Measurements from ENCODE around the gene TAPBPL. TPM values are rescaled to one million over a fixed set of nuclear protein-coding genes. Genes with fewer than 3 reads are reported as not detected.
"Not testable (repeated sequence)": the region's sequence is repeated elsewhere in the genome, so short reads cannot be mapped to it uniquely, and the experiment has no call there.

The TAPBPL gene
- total RNA-seq, 1 donor from 2014 or later, result 31.9 TPM

GRCh38 chr12:6494258-6494743 lies 42.5 kb downstream of the TAPBPL start:
- H3K9me3 Mint-ChIP-seq, result no peaks in the 10 kb centered on the region
- H3K27me3 Mint-ChIP-seq, result no peaks in the 10 kb centered on the region
- peak overlapping the region; percentile 97 for H3K27ac Mint-ChIP-seq
- H3K4me1 Mint-ChIP-seq, result peaks cover 34% of the 10 kb centered on the region
- DNase-seq, result no peak
- intact Hi-C loops (cut with micrococcal nuclease), result loop anchor here (1.0 to 5.0 kb wide), 2 partner anchors 38 to 358 kb away; partner anchors contain the start of genes CDCA3 and USP5
- H3K36me3 Mint-ChIP-seq (ENCODE audit: low read depth), result peaks cover 45% of the 10 kb centered on the region
- peak overlapping the region; percentile 95 for H3K4me3 Mint-ChIP-seq

GRCh38 chr12:6494968-6495367 lies 43.1 kb downstream of the TAPBPL start:
- peak overlapping the region; percentile 97 for H3K27ac Mint-ChIP-seq
- H3K27me3 Mint-ChIP-seq, result no peaks in the 10 kb centered on the region
- intact Hi-C loops (cut with micrococcal nuclease), result loop anchor here (1.0 to 5.0 kb wide), 2 partner anchors 37 to 357 kb away; partner anchors contain the start of genes CDCA3 and USP5
- no peaks in the 10 kb centered on the region for H3K9me3 Mint-ChIP-seq
- H3K4me1 Mint-ChIP-seq, result peaks cover 34% of the 10 kb centered on the region
- H3K4me3 Mint-ChIP-seq, result peak overlapping the region; percentile 95
- H3K36me3 Mint-ChIP-seq (ENCODE audit: low read depth), result peaks cover 46% of the 10 kb centered on the region
- no peak for DNase-seq

- peak overlapping the region; percentile 39 for H3K27ac Mint-ChIP-seq
- H3K4me3 Mint-ChIP-seq, result peak overlapping the region; percentile 52
- intact Hi-C loops (cut with micrococcal nuclease); H3K9me3 Mint-ChIP-seq; DNase-seq; H3K27me3 Mint-ChIP-seq: not testable (repeated sequence)
- peaks cover 36% of the 10 kb centered on the region for H3K36me3 Mint-ChIP-seq (ENCODE audit: low read depth)
- peaks cover 25% of the 10 kb centered on the region for H3K4me1 Mint-ChIP-seq
Observed at GRCh38 chr12:6497291-6497690, 45.4 kb downstream of the TAPBPL start.

GRCh38 chr12:6500466-6500865 lies 48.6 kb downstream of the TAPBPL start:
- intact Hi-C loops (cut with micrococcal nuclease), result no loop called here
- no peak overlapping the region for H3K4me3 Mint-ChIP-seq

GRCh38 chr12:6507102-6507998 lies 55.5 kb downstream of the TAPBPL start:
- Mint-ChIP-seq H3K4me1 (peaks cover 14% of the 10 kb centered on the region), H3K27me3 (no peaks in the 10 kb centered on the region), H3K9me3 (no peaks in the 10 kb centered on the region), H3K27ac (peak overlapping the region; percentile 34), H3K36me3 (ENCODE audit: low read depth) (peaks cover 35% of the 10 kb centered on the region), H3K4me3 (no peak overlapping the region)
- intact Hi-C loops (cut with micrococcal nuclease), result no loop called here
- no peak for DNase-seq

More at GRCh38 chr12:6500466-6500865, 48.6 kb downstream of the TAPBPL start:
- H3K36me3 Mint-ChIP-seq (ENCODE audit: low read depth), result peaks cover 29% of the 10 kb centered on the region
- no peaks in the 10 kb centered on the region for H3K27me3 Mint-ChIP-seq
- no peaks in the 10 kb centered on the region for H3K9me3 Mint-ChIP-seq
- H3K27ac Mint-ChIP-seq, result no peak overlapping the region
- peaks cover 15% of the 10 kb centered on the region for H3K4me1 Mint-ChIP-seq
- no peak for DNase-seq

- Mint-ChIP-seq H3K9me3 (no peaks in the 10 kb centered on the region), H3K27me3 (no peaks in the 10 kb centered on the region), H3K27ac (no peak overlapping the region), H3K36me3 (ENCODE audit: low read depth) (peaks cover 40% of the 10 kb centered on the region), H3K4me3 (no peak overlapping the region), H3K4me1 (peaks cover 14% of the 10 kb centered on the region)
- intact Hi-C loops (cut with micrococcal nuclease), result no loop called here
- no peak for DNase-seq
Observed at GRCh38 chr12:6508087-6508486, 56.2 kb downstream of the TAPBPL start.

Other genes with a start within 250 kb of the TAPBPL start
- not detected in 2 replicates for gene PLEKHG6, start 141.4 kb upstream of the TAPBPL start, total RNA-seq
- 52.7 and 54.4 TPM in 2 replicates for gene TNFRSF1A, start 110.0 kb upstream of the TAPBPL start, total RNA-seq
- gene SCNN1A, start 76.5 kb upstream of the TAPBPL start, total RNA-seq, result not detected in 2 replicates
- gene LTBR, start 67.9 kb upstream of the TAPBPL start, total RNA-seq, result 1.7 and 2.1 TPM in 2 replicates
- 74.0 and 77.7 TPM in 2 replicates for gene CD27, start 7.1 kb upstream of the TAPBPL start, total RNA-seq
- 50.0 and 51.2 TPM in 2 replicates for gene VAMP1, start 18.6 kb downstream of the TAPBPL start, total RNA-seq
- gene MRPL51, start 41.2 kb downstream of the TAPBPL start, total RNA-seq, result 277 and 280 TPM in 2 replicates
- gene NCAPD2, start 42.1 kb downstream of the TAPBPL start, total RNA-seq, result 104 and 106 TPM in 2 replicates
- gene GAPDH, start 82.5 kb downstream of the TAPBPL start, total RNA-seq, result 4,585 and 4,599 TPM in 2 replicates
- gene IFFO1, start 104.0 kb downstream of the TAPBPL start, total RNA-seq, result 16.0 and 16.9 TPM in 2 replicates
- 192 and 193 TPM in 2 replicates for gene NOP2, start 116.2 kb downstream of the TAPBPL start, total RNA-seq
- 356 and 363 TPM in 2 replicates for gene CHD4, start 155.3 kb downstream of the TAPBPL start, total RNA-seq
- gene LPAR5, start 183.9 kb downstream of the TAPBPL start, total RNA-seq, result 3.3 and 4.2 TPM in 2 replicates
- 0.47 and 0.64 TPM in 2 replicates for gene ACRBP, start 195.4 kb downstream of the TAPBPL start, total RNA-seq
- 13.7 and 15.8 TPM in 2 replicates for gene ING4, start 211.1 kb downstream of the TAPBPL start, total RNA-seq
- gene ZNF384, start 237.3 kb downstream of the TAPBPL start, total RNA-seq, result 83.6 and 84.4 TPM in 2 replicates
- gene PIANP, start 248.8 kb downstream of the TAPBPL start, total RNA-seq, result 0.09 TPM in 1 of 2 replicates, not detected in the other